ENCODE measurements around the gene ZBTB2.

- TF ChIP-seq CTCF (IDR thresholded peaks at IDR 0.05) = no peak
- TF ChIP-seq POLR2A (IDR thresholded peaks at IDR 0.05) = no peak
- no peak for TF ChIP-seq EP300 (IDR thresholded peaks at IDR 0.05)
Measured at GRCh38 chr6:151351731-151352130, 39.6 kb downstream of the ZBTB2 start.

Data from upper lobe of left lung (tissue), 4 donors.